Camera-type eye (tissue), 1 donor: ENCODE data around the gene ZRANB3. TPM values are rescaled to one million over a fixed set of nuclear protein-coding genes. Genes with fewer than 3 reads are reported as not detected.

Experiments
- total RNA-seq: library from RNA; depleted of rRNA; stranded (reverse); fragments of >200 nt; gene quantifications from one replicate; pipeline ENCODE4 v1.2.3, GENCODE V29; 2014

Gene ZRANB3
- total RNA-seq = 23.3 TPM

GRCh38 chr2:135530313-135531230, at the start of gene ZRANB3:
TSS of gene ZRANB3 (minus strand) at chr2:135531218.

DNA sequence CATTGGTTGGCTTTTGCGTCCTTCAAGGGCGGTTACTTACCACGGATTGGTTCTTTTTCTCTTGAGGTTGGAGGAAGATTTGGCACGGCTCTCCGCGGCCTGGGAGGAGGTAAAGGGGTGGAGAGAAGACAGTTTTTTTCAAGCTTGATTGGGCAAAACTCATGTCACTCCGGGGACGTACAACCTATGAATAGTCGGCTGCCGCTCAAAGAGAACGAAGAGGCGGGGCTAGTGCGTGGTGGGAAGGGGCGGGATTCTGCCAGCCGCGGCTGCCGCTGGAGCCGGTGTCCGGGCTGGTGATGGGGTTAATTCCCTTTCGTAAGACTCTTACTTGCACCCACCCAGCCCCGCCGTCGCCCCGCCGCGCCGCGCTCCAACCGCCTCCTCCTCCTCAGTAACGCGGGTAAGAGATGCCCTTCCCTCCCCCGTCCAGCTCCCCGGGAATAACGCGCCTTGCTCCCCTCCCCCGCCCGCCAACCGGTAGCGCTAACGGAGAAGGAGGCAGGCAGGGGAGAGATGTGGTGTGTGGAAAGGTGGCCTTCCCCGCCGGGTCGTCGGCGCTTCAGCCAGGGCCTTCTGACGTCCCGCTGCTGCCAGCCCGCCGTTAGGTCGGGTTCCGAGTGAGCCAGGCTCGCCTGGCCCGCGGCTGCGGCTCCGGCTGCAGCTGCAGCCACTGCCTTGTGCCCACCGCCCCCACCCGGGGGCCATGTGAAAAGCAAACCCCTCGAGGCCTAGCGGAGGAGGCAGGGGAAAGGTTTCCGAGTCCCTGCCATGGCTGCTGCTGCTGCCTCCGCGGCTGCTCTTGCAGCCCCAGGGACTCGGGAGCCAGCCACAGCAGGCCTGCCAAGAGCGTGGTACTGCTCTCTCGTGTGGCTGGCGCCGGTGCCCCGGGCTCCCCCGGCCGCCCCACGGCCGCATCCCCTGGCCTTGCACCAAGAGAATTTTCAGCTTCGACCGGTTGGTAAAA, 496 bp upstream of the ZRANB3 start, which contains the start of gene R3HDM1:
TSS of gene R3HDM1 (plus strand) at position 254 of the 967 bp plus-strand sequence. CDS start 73,362 bp downstream, outside the sequence.

Other genes starting within 250 kb of the ZRANB3 start
- 51.5 TPM for gene R3HDM1, start 266 bp upstream of the ZRANB3 start, total RNA-seq
- 192 TPM for gene UBXN4, start 210.6 kb upstream of the ZRANB3 start, total RNA-seq